Esophagus mucosa (tissue), 1 donor: ENCODE data around the gene OR2A12. TPM values are rescaled to one million over a fixed set of nuclear protein-coding genes. Genes with fewer than 3 reads are reported as not detected.
"Not testable (repeated sequence)": the region's sequence is repeated elsewhere in the genome, so short reads cannot be mapped to it uniquely, and the experiment has no call there.

Experiments used
- ATAC-seq: fragments of 200-7000 bp; cut with Tn5 transposase; one replicate; pipeline ENCODE4 v1.9.1; 2020
- total RNA-seq: library from RNA; stranded (reverse); gene quantifications from one replicate; pipeline ENCODE4 v1.2.4, GENCODE V29; 2023
- donor health status: DM: yes; HTN: yes; CAD: no.

The OR2A12 gene
- total RNA-seq, 1 donor from 2014 or later = not detected

DNA sequence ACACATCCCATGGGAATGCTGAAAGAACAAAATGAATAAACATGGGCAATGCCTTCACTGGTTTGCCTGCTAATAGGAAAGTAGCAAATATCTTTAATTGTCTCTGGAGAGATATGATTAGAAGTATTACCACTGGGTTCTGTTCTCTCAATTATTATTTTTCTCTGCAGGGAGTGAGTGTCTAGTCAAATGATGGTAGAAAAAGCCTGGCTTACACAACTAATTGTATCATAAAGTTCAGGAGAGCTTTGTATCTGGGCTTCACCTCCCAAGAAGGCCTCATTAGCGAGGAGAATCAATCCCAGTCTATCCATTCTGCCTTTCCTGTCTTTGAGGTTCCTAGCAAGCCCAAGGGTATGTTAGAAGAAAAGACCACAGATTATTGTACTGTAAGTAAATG lies 36.8 kb downstream of the OR2A12 start, which contains the start of gene OR2A14:
TSS of gene OR2A14 (plus strand) at position 301 of the 400 bp plus-strand sequence. CDS start 5,937 bp downstream, outside the sequence.
- no peak for ATAC-seq

DNA sequence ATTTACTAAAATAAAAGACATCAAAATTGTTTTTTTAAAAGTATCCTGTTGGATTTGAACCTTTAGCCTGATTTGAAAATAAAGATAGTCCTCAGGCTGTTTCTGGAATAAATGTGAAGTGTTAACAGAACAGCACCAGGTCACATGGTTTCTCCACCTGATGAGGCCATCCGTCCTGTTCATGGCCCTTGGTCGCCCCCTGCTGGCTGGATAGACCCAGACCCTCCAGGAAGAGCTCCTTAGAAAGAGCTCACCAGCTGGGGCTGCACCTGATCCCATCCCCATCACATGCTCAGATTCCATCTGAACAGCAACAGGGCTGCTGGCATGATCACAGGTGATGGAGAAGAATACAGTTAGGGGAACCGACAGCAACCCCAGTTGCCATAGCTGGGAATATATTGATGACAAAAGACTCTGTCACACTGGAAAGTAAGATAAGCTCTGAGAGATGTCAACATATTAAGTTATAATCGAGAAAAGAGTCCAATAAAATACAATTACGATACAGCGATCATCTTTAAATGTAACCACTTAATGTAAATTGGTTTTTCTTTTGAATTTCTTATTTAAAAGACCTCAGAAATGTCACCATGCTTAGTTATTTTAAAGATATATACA lies 41.7 kb downstream of the OR2A12 start:
- peak; percentile 97 for ATAC-seq

DNA sequence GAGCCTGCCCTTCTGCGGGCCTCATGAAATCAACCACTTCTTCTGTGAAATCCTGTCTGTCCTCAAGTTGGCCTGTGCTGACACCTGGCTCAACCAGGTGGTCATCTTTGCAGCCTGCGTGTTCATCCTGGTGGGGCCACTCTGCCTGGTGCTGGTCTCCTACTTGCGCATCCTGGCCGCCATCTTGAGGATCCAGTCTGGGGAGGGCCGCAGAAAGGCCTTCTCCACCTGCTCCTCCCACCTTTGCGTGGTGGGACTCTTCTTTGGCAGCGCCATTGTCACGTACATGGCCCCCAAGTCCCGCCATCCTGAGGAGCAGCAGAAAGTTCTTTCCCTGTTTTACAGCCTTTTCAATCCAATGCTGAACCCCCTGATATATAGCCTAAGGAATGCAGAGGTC lies 43.5 kb downstream of the OR2A12 start:
- ATAC-seq = not testable (repeated sequence)

DNA sequence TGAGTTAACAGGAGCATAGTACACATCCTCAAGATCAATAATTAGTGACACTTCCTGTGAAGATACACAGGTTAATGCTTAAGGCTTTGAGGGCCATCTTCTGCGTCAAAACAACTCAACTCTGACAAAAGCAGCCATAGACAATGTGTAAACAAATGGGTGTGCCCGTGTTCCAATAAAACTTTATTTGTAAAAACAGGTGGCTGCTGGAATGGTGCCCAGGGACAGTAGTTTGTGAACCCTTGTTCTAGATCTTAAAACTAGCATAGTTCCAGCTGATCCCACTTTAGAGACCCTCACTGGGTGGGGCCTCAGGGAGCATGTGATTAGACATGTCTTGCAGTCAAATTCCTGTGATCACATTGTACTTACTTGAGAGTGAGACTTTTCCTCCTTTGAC lies 44.7 kb downstream of the OR2A12 start:
- no peak for ATAC-seq

- no peak for ATAC-seq
These were observed 46.2 kb downstream of the OR2A12 start for GRCh38 chr7:144132262-144132661.

DNA sequence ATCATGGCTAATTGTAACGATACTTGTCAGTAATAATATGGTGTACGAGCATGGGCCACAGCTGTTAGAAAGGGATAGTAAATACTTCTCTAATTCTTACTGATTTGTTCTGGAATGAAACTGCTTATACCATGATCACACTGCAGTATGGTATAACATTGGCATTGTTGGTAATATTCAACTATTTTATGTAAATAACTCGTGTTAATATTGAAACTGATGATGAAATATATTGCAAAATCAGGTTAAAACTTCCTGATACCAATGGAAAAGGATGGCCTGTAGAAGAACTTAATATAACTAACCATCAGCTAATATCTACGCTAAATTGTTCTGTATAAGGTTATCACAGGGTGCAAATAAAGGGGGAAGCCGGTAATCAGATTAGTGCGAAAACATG lies 47.2 kb downstream of the OR2A12 start:
- ATAC-seq = no peak

DNA sequence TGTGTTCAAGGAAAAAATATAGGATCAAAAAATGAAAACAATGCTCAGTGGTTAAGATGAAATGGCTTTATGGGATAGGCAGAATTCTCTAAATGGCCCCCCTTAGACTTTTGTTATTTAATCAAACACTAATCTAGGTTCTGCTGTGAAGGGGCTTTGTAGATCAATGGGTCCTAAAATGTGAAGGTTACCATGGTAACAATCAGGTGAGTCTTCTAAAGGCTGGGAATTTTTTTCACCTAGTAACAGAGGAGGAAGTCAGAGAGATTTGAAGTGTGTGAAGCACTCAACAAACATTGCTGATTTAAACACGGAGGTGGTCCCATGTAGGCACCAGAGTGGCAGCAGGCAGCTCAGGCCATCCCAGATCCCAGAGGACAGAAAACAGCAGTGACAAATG lies 48.0 kb downstream of the OR2A12 start:
- ATAC-seq = no peak

DNA sequence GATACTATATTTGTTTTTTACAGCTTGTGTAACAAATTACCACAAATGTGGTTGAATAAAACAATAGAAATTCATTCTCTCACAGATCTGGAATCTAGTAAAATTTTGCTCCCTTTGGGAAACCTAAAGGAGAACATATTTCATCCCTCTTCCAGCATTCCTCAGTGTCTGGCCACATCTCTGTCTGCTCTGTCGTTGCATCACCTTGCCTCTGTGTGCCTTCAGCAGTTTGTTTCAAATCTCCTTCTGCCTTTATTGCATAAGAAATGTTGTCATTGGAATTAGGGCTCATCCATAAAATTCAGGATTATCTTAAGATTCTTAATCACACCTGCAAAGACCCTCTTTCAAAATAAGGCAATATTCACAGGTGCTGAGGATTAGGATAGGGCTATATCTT lies 51.4 kb downstream of the OR2A12 start:
- ATAC-seq = no peak

DNA sequence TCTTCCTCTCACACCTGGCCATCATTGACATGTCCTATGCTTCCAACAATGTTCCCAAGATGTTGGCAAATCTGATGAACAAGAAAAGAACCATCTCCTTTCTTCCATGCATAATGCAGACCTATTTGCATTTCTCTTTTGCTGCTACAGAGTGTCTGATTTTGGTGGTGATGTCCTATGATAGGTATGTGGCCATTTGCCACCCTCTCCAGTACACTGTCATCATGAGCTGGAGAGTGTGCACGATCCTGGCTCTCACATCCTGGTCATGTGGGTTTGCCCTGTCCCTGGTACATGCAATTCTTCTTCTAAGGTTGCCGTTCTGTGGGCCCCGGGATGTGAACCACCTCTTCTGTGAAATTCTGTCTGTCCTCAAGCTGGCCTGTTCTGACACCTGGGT lies 56.1 kb downstream of the OR2A12 start:
- no peak for ATAC-seq

GRCh38 chr7:144144426-144144825 lies 58.3 kb downstream of the OR2A12 start:
- ATAC-seq = no peak

DNA sequence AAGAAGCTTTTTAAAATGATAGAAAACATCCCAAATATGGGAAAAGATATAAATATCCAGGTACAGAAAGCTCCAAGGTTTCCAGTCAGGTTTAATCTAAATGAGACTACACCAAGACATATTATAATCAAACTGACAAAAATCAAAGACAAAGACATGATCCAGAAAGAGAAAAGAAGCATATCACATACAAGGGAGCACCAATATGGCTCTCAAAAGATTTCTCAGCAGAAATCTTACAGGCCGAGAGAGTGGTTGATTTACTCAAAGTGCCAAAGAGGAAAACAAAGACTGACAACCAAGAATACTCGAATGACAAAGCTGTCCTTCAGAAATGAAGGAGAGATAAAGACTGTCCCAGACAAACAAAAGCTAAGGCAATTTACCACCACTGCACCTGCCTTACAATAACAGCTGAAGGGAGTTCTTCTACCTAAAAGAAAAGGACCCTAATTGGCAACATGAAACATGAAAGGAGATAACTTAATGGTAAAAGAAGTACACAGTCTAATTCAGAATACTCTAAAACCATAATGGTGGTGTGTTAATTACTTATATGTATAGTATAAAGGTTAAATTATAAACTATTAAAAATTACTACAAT lies 62.2 kb downstream of the OR2A12 start:
- no peak for ATAC-seq

Other genes with a start within 250 kb of the OR2A12 start
- gene TCAF1, start 184.1 kb upstream of the OR2A12 start, total RNA-seq = 12.6 TPM
- gene OR2F2, start 151.0 kb upstream of the OR2A12 start, total RNA-seq = not detected
- gene OR2F1, start 131.4 kb upstream of the OR2A12 start, total RNA-seq = not detected
- gene OR6B1, start 86.0 kb upstream of the OR2A12 start, total RNA-seq = not detected
- gene OR2A5, start 37.3 kb upstream of the OR2A12 start, total RNA-seq = not detected
- not detected for gene OR2A25, start 16.5 kb upstream of the OR2A12 start, total RNA-seq
- gene OR2A2, start 23.3 kb downstream of the OR2A12 start, total RNA-seq = not detected
- gene OR2A14, start 36.9 kb downstream of the OR2A12 start, total RNA-seq = not detected
- gene CTAGE4, start 97.2 kb downstream of the OR2A12 start, total RNA-seq = 3.1 TPM
- 19.7 TPM for gene ARHGEF35, start 109.6 kb downstream of the OR2A12 start, total RNA-seq
- not detected for gene OR2A42, start 153.3 kb downstream of the OR2A12 start, total RNA-seq
- gene OR2A7, start 178.5 kb downstream of the OR2A12 start, total RNA-seq = 5.7 TPM
- 1.8 TPM for gene CTAGE8, start 183.0 kb downstream of the OR2A12 start, total RNA-seq
- gene OR2A1, start 226.1 kb downstream of the OR2A12 start, total RNA-seq = not detected